Naive thymus-derived CD8-positive, alpha-beta T cell (primary cell): Measurements from ENCODE around the gene PRKCQ. TPM values are rescaled to one million over a fixed set of nuclear protein-coding genes. Genes with fewer than 3 reads are reported as not detected.

ENCODE experiments used
- ATAC-seq, 2 donors: fragments of 150-1000 bp; cut with Tn5 transposase in 1 of 2; sonication (Bioruptor Pico), chemical (Tn5 transposase) in 1 of 2; 1 replicate in 1 of 2; 2 replicates in 1 of 2; pipeline ENCODE4 v1.10.0; 2021; ENCODE audit warnings: mild to moderate bottlenecking in 2 of 2, moderate library complexity in 2 of 2
- POLR2A ChIA-PET: fragments of 350-600 bp; sonication (Branson Sonifier 250); formaldehyde crosslinking; loops from one replicate; lab custom pipeline; 2021; ENCODE audit warnings: antibody characterized with exemption; lab: Charles Lee
- DNase-seq, 10 donors: peaks; one replicate each; pipeline versions ENCODE4 v3.0.0 to v3.0.0-alpha.2; 2020 to 2022
- H3K27ac Mint-ChIP-seq, 10 donors: one replicate each; pipeline ENCODE4 v1.8.0; 2020 to 2022; ENCODE audit warnings: mild to moderate bottlenecking in 10 of 10, mixed read lengths in 10 of 10, moderate library complexity in 4 of 10, inconsistent platforms in 1 of 10
- H3K27me3 Mint-ChIP-seq, 5 donors: one replicate each; pipeline ENCODE4 v1.8.0; 2021 to 2022; ENCODE audit warnings: mixed read lengths in 5 of 5
- H3K36me3 Mint-ChIP-seq, 3 donors: one replicate each; pipeline ENCODE4 v1.8.0; 2020 to 2022; ENCODE audit warnings: mixed read lengths in 3 of 3, mild to moderate bottlenecking in 2 of 3, inconsistent platforms in 1 of 3
- H3K4me1 Mint-ChIP-seq, 4 donors: one replicate each; pipeline ENCODE4 v1.8.0; 2021 to 2022; ENCODE audit warnings: mixed read lengths in 4 of 4
- H3K4me3 Mint-ChIP-seq, 10 donors: one replicate each; pipeline ENCODE4 v1.8.0; 2020 to 2022; ENCODE audit warnings: mild to moderate bottlenecking in 10 of 10, mixed read lengths in 10 of 10, moderate library complexity in 6 of 10, inconsistent platforms in 1 of 10
- H3K9me3 Mint-ChIP-seq, 9 donors: one replicate each; pipeline ENCODE4 v1.8.0; 2020 to 2022; ENCODE audit warnings: mixed read lengths in 9 of 9, mild to moderate bottlenecking in 3 of 9, inconsistent platforms in 1 of 9, moderate library complexity in 1 of 9
- polyA plus RNA-seq, 3 donors: library from polyadenylated mRNA; unstranded; fragments of 300-500 nt; fragmentation: Illumina TruSeq; gene quantifications; one replicate each; pipeline ENCODE4 v1.2.3, GENCODE V29; 2021
- total RNA-seq, 8 experiments: library from RNA in 2 of 8; stranded (reverse) in 2 of 8; gene quantifications; one replicate each; pipeline ENCODE4 v1.2.3 and lab custom pipeline; 2021 to 2026

PRKCQ gene
- total and polyA plus RNA-seq, 5 experiments from 2014 or later, result 30.9 to 60.0 (median 51.6) TPM

- peaks cover 0 to 4% (median 0%) of the 10 kb centered on the region in 9 donors for H3K9me3 Mint-ChIP-seq
- H3K27me3 Mint-ChIP-seq, result no peaks in the 10 kb centered on the region
- no peak for DNase-seq
- H3K36me3 Mint-ChIP-seq, result peaks cover 9 to 95% (median 45%) of the 10 kb centered on the region in 3 donors
- no peak for ATAC-seq
- H3K4me3 Mint-ChIP-seq, result no peak overlapping the region
- peaks cover under 1 to 31% (median 22%) of the 10 kb centered on the region in 4 donors for H3K4me1 Mint-ChIP-seq
- peak overlapping the region in 5 of 10 donors; percentile 5 to 72 (median 25) for H3K27ac Mint-ChIP-seq
- POLR2A ChIA-PET, result interaction anchor here (0.8 kb wide), 1 partner anchor 60 kb away, joined by 3 read pairs; no protein-coding TSS in a partner anchor
Observed at GRCh38 chr10:6465854-6466601, 114.0 kb downstream of the PRKCQ start.

GRCh38 chr10:6465437-6465836 is 114.6 kb downstream of the PRKCQ start:
- POLR2A ChIA-PET, result no interaction called here
- Mint-ChIP-seq H3K9me3 (peaks cover 0 to 10% (median 3%) of the 10 kb centered on the region in 9 donors), H3K27me3 (no peaks in the 10 kb centered on the region), H3K4me3 (no peak overlapping the region), H3K4me1 (peaks cover 0 to 30% (median 22%) of the 10 kb centered on the region in 4 donors), H3K36me3 (peaks cover 15 to 95% (median 47%) of the 10 kb centered on the region in 3 donors), H3K27ac (peak overlapping the region in 1 of 10 donors; percentile 5)
- ATAC-seq (no peak), DNase-seq (no peak)

GRCh38 chr10:6464862-6465430 is 115.1 kb downstream of the PRKCQ start:
- no peaks in the 10 kb centered on the region for H3K27me3 Mint-ChIP-seq
- no peak overlapping the region for H3K4me3 Mint-ChIP-seq
- H3K36me3 Mint-ChIP-seq, result peaks cover 15 to 95% (median 47%) of the 10 kb centered on the region in 3 donors
- POLR2A ChIA-PET, result no interaction called here
- H3K4me1 Mint-ChIP-seq, result peaks cover 0 to 25% (median 19%) of the 10 kb centered on the region in 4 donors
- DNase-seq (no peak), ATAC-seq (no peak)
- peaks cover 0 to 11% (median 3%) of the 10 kb centered on the region in 9 donors for H3K9me3 Mint-ChIP-seq
- H3K27ac Mint-ChIP-seq, result no peak overlapping the region

- DNase-seq, result no peak
- H3K27me3 Mint-ChIP-seq, result no peaks in the 10 kb centered on the region
- peaks cover 0 to 11% (median 3%) of the 10 kb centered on the region in 9 donors for H3K9me3 Mint-ChIP-seq
- peaks cover 5 to 34% (median 24%) of the 10 kb centered on the region in 4 donors for H3K4me1 Mint-ChIP-seq
- no peak overlapping the region for H3K4me3 Mint-ChIP-seq
- peak overlapping the region in 1 of 10 donors; percentile 74 for H3K27ac Mint-ChIP-seq
- H3K36me3 Mint-ChIP-seq, result peaks cover 24 to 98% (median 50%) of the 10 kb centered on the region in 3 donors
- POLR2A ChIA-PET, result no interaction called here
- ATAC-seq, result no peak
Observed at GRCh38 chr10:6463366-6463765, 116.7 kb downstream of the PRKCQ start.

- no peak for DNase-seq
- H3K27ac Mint-ChIP-seq, result peak overlapping the region in 4 of 10 donors; percentile 5 to 83 (median 41)
- H3K4me3 Mint-ChIP-seq, result no peak overlapping the region
- no peaks in the 10 kb centered on the region for H3K27me3 Mint-ChIP-seq
- H3K36me3 Mint-ChIP-seq, result peaks cover 24 to 98% (median 63%) of the 10 kb centered on the region in 3 donors
- no peak for ATAC-seq
- H3K4me1 Mint-ChIP-seq, result peaks cover 5 to 30% (median 23%) of the 10 kb centered on the region in 4 donors
- H3K9me3 Mint-ChIP-seq, result peaks cover 0 to 11% (median 3%) of the 10 kb centered on the region in 9 donors
- POLR2A ChIA-PET, result no interaction called here
Observed at GRCh38 chr10:6461961-6462360, 118.1 kb downstream of the PRKCQ start.

DNA sequence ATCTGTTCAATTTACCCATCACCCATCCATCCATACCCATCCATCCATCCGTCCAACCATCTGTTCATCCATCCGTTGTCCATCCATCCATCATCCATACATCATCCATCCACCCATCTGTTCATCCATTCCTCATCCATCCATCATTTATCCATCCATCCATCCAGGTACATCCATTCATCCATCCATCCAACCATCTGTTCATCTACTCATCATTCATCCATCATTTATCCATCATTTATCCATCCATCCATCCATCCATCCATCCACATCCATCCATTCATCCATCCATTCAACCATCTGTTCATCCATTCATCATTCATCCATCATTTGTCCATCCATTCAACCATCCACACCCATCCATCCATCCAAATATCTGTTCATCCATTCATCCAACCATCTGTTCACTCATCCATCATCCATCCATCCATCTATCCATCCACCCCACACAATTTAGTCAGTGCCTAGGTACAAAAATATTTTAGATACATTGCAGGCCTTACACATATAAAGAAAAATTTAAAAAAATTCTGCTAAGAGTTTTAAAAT is 119.1 kb downstream of the PRKCQ start:
- ATAC-seq, result no peak
- H3K27me3 Mint-ChIP-seq, result no peaks in the 10 kb centered on the region
- H3K4me1 Mint-ChIP-seq, result peaks cover 5 to 27% (median 19%) of the 10 kb centered on the region in 4 donors
- no peak for DNase-seq
- H3K4me3 Mint-ChIP-seq, result peak overlapping the region in 3 of 10 donors; percentile 1 to 62 (median 34)
- H3K36me3 Mint-ChIP-seq, result peaks cover 32 to 98% (median 68%) of the 10 kb centered on the region in 3 donors
- peak overlapping the region in 8 of 10 donors; percentile 24 to 91 (median 48) for H3K27ac Mint-ChIP-seq
- POLR2A ChIA-PET, result no interaction called here
- H3K9me3 Mint-ChIP-seq, result peaks cover 0 to 11% (median 3%) of the 10 kb centered on the region in 9 donors

- DNase-seq (peak in 1 of 10 donors; percentile 31), ATAC-seq (peak in 1 of 2 donors; percentile 57)
- Mint-ChIP-seq H3K4me3 (peak overlapping the region in 1 of 10 donors; percentile 36), H3K9me3 (peaks cover 0 to 12% (median 4%) of the 10 kb centered on the region in 9 donors), H3K27me3 (no peaks in the 10 kb centered on the region), H3K27ac (peak overlapping the region in 7 of 10 donors; percentile 33 to 75 (median 68)), H3K4me1 (peaks cover 5 to 30% (median 26%) of the 10 kb centered on the region in 4 donors), H3K36me3 (peaks cover 52 to 99% (median 81%) of the 10 kb centered on the region in 3 donors)
- POLR2A ChIA-PET, result no interaction called here
Observed at GRCh38 chr10:6458814-6459213, 121.3 kb downstream of the PRKCQ start.

DNA sequence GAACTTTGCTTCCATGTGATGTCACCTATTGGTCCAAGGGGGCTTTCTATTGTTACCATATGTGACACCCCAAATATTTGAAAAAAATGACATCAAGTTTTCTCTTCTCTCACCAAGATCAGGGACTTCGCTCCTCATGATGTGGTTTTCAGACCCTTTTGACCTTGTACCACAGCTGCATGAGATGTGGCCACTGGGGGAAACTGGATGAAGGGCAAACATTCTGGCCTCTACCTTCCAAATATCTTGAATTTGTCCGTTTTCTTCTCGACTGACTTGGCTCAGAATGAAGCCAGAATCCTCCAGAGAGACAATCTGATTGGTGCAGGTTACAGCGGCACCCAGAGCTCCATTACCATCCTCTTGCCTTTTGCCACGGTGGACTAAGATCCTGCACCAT is 122.7 kb downstream of the PRKCQ start:
- POLR2A ChIA-PET, result no interaction called here
- ATAC-seq, result no peak
- Mint-ChIP-seq H3K9me3 (peaks cover 0 to 12% (median 4%) of the 10 kb centered on the region in 9 donors), H3K36me3 (peaks cover 52 to 89% (median 77%) of the 10 kb centered on the region in 3 donors), H3K27ac (peak overlapping the region in 3 of 10 donors; percentile 41 to 70 (median 46)), H3K4me1 (peaks cover 5 to 30% (median 24%) of the 10 kb centered on the region in 4 donors), H3K4me3 (no peak overlapping the region), H3K27me3 (no peaks in the 10 kb centered on the region)
- DNase-seq, result no peak

DNA sequence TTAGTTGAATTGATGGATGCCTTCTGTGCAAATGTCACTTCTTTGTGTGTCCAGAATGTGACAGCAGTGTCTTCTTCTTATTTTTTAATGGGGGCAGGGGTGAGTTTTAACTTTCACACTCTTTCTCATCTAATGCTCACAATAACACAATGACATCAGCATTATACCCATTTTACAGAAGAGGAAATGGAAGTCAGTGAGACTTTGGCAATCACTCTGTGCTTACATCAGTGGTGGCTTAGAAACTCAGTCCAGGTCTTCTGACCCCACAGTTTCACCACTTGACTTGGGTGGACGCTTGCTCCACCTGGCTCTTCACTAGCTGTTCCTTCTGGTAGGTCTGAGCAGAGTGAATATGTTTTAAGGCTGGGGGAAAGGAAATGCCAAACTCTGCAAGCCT is 124.0 kb downstream of the PRKCQ start:
- no peak for DNase-seq
- H3K27me3 Mint-ChIP-seq, result no peaks in the 10 kb centered on the region
- no peak overlapping the region for H3K4me3 Mint-ChIP-seq
- POLR2A ChIA-PET, result interaction anchor here (0.5 to 1.2 kb wide), 2 partner anchors 9 to 10 kb away, joined by 3 to 5 read pairs; no protein-coding TSS in a partner anchor
- H3K9me3 Mint-ChIP-seq, result peaks cover 0 to 11% (median 4%) of the 10 kb centered on the region in 9 donors
- ATAC-seq, result no peak
- peaks cover 5 to 28% (median 21%) of the 10 kb centered on the region in 4 donors for H3K4me1 Mint-ChIP-seq
- H3K36me3 Mint-ChIP-seq, result peaks cover 43 to 83% (median 73%) of the 10 kb centered on the region in 3 donors
- peak overlapping the region in 2 of 10 donors; percentile 34 to 53 for H3K27ac Mint-ChIP-seq

DNA sequence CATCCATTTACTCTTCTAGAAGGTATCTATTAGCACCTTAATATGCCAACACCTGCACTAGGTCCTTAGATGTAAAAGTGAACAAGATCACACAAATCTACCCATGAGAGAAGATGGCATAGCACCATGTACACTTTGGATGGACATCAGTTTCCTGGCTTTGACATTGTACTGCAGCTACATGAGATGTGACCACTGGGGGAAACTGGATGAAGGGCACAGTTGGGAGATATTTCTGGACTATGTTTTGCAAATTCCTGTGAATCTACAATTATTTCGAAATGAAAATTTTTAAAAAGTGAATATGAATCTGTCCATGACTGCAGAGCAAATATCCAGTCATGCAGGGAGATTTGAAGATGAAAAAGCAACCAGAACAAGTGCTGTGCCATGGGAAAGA is 124.5 kb downstream of the PRKCQ start:
- no peak overlapping the region for H3K4me3 Mint-ChIP-seq
- ATAC-seq (no peak), DNase-seq (no peak)
- H3K4me1 Mint-ChIP-seq, result peaks cover 7 to 28% (median 18%) of the 10 kb centered on the region in 4 donors
- peak overlapping the region in 3 of 10 donors; percentile 6 to 43 (median 34) for H3K27ac Mint-ChIP-seq
- peaks cover 0 to 7% (median 0%) of the 10 kb centered on the region in 9 donors for H3K9me3 Mint-ChIP-seq
- POLR2A ChIA-PET, result interaction anchor here (0.5 to 1.2 kb wide), 2 partner anchors 8 to 9 kb away, joined by 3 to 5 read pairs; no protein-coding TSS in a partner anchor
- peaks cover 38 to 82% (median 71%) of the 10 kb centered on the region in 3 donors for H3K36me3 Mint-ChIP-seq
- no peaks in the 10 kb centered on the region for H3K27me3 Mint-ChIP-seq

DNA sequence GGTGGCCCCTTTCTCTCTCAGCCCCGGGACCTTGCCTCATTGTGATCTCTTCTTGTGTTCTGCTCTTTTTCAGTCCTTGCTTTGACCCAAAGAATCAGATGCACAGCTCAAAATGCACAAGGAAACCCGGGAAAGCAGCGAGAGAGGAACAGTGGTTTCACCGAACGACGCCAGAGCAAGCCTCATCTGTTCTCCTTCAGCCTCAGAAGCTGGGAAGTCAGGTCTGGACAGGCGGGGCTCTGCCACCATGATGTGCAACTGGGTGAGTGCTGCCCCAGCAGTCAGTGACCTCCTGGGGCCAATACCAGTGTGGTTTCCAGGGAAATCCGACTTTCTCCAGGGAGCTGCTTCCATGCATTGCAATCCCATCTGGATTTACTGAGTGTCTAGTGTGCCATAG is 133.4 kb downstream of the PRKCQ start:
- ATAC-seq (no peak), DNase-seq (no peak)
- no peak overlapping the region for H3K4me3 Mint-ChIP-seq
- peaks cover 0 to 77% (median 17%) of the 10 kb centered on the region in 3 donors for H3K36me3 Mint-ChIP-seq
- peaks cover 6 to 34% (median 20%) of the 10 kb centered on the region in 4 donors for H3K4me1 Mint-ChIP-seq
- H3K9me3 Mint-ChIP-seq, result no peaks in the 10 kb centered on the region
- POLR2A ChIA-PET, result interaction anchor here (0.7 to 1.4 kb wide), 4 partner anchors 9 to 244 kb away, joined by 4 to 8 read pairs (median 6); partner anchors contain the start of gene PFKFB3
- H3K27me3 Mint-ChIP-seq, result no peaks in the 10 kb centered on the region
- H3K27ac Mint-ChIP-seq, result peak overlapping the region in 5 of 10 donors; percentile 15 to 76 (median 26)
